ENCODE data around the gene BTBD7. TPM values are rescaled to one million over a fixed set of nuclear protein-coding genes. Genes with fewer than 3 reads are reported as not detected.

BTBD7 gene
- total RNA-seq, 1 donor from 2014 or later, result 28.5 TPM

DNA sequence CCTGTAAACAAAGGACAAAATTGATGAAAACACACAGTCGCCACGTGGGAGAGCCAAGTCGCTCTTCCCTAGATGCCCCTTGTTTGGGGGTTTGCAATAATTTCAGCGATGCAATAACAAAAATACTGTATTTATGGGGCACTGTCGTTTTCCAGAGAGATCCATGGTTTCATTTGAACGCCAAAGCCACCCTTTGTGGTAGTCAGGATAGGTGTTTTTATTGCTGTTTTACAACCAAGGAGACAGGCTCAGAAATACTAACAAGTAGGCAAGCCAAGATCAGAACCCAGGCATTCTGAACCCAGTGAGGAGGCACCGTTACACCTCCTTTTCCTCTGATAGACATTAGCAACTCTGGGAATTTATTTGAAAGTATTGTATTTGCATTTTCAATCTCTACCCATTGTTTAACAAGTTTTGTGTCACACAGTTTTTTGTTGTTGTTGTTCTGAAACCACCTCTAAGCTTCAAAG, 831 bp upstream of the BTBD7 start:
- no peaks in the 10 kb centered on the region for H3K36me3 ChIP-seq
- TF ChIP-seq POLR2AphosphoS5 (IDR thresholded peaks at IDR 0.05; ENCODE audit: insufficient read depth in 1 of 2, low read depth in 1 of 2) (no peak), POLR2A (IDR thresholded peaks at IDR 0.05) (no peak)
- TF ChIP-seq, protein P1, sequence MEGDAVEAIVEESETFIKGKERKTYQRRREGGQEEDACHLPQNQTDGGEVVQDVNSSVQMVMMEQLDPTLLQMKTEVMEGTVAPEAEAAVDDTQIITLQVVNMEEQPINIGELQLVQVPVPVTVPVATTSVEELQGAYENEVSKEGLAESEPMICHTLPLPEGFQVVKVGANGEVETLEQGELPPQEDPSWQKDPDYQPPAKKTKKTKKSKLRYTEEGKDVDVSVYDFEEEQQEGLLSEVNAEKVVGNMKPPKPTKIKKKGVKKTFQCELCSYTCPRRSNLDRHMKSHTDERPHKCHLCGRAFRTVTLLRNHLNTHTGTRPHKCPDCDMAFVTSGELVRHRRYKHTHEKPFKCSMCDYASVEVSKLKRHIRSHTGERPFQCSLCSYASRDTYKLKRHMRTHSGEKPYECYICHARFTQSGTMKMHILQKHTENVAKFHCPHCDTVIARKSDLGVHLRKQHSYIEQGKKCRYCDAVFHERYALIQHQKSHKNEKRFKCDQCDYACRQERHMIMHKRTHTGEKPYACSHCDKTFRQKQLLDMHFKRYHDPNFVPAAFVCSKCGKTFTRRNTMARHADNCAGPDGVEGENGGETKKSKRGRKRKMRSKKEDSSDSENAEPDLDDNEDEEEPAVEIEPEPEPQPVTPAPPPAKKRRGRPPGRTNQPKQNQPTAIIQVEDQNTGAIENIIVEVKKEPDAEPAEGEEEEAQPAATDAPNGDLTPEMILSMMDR (IDR thresholded peaks at IDR 0.05), result no peak
- H3K9me3 ChIP-seq, result no peaks in the 10 kb centered on the region
- H3K27ac ChIP-seq, result peak overlapping the region; percentile 99
- DNase-seq (ENCODE audit: extremely low spot score in 2 of 2), result no peak
- H3K4me3 ChIP-seq, result peak overlapping the region; percentile 66 to 94
- H3K27me3 ChIP-seq, result no peaks in the 10 kb centered on the region
- intact Hi-C loops (cut with DNase I), result no loop called here
- peaks cover 44% of the 10 kb centered on the region for H3K4me1 ChIP-seq

DNA sequence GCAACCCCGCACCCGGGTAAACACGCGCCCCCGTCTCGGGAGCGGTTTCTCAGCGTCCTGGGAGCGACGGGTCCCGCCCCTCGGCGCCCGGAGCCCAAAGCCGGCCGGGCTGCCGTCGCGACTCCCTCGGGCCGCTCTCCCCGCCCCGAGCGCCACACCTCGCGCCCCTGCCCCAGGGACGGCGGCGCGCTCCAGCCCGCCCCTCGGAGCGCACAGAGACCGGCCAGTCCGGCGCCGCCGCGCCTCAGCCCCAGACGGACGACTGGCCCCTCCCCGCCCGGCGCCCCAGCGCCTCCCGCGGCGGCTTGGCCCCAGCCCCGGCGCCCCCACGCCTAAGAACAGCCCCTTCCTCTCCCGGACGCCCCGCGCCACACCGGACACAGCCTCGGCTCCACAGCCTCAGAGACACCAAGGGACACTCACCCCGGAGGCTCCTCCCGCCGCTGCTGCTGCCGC, 411 bp downstream of the BTBD7 start:
- TF ChIP-seq POLR2AphosphoS5 (IDR thresholded peaks at IDR 0.05; ENCODE audit: insufficient read depth in 1 of 2, low read depth in 1 of 2) (no peak), POLR2A (IDR thresholded peaks at IDR 0.05) (no peak)
- TF ChIP-seq, protein P1 (IDR thresholded peaks at IDR 0.05), result no peak
- intact Hi-C loops (cut with DNase I), result no loop called here

DNA sequence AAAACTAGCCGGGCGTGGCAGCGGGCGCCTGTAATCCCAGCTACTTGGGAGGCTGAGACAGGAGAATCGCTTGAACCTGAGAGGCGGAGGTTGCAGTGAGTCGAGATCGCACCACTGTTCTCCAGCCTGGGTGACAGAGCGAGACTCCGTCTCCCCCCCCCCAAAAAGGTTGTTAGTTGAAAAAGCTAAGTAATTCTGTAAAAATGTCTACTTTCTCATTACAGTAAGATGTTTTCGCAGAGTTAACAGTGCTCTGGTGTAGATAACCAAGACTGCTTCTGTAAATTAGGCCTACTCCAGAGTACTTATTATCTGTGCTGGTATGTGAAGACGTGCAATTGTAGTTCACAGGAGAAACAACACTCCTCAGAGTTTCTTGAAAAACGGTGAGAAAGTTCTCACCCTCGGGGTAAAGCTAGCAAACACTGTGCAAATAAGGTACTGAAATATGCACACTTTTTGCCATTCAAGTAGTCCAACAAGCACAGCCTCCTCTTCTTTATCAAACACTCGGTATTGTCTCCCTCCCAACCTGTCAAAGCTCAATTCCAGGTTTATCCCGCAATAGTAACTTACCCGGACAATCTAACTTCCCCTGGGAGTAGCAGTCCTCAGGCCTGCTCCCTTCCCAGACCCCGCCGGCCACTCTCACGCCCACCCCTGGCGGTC, 974 bp downstream of the BTBD7 start:
- Histone ChIP-seq H3K4me3 (peak overlapping the region; percentile 66 to 94), H3K9me3 (no peaks in the 10 kb centered on the region), H3K4me1 (peaks cover 46% of the 10 kb centered on the region), H3K36me3 (no peaks in the 10 kb centered on the region), H3K27ac (peak overlapping the region; percentile 99), H3K27me3 (no peaks in the 10 kb centered on the region)
- intact Hi-C loops (cut with DNase I), result no loop called here
- no peak for TF ChIP-seq POLR2A (IDR thresholded peaks at IDR 0.05)
- TF ChIP-seq, protein P1 (IDR thresholded peaks at IDR 0.05), result no peak
- TF ChIP-seq POLR2AphosphoS5 (IDR thresholded peaks at IDR 0.05; ENCODE audit: insufficient read depth in 1 of 2, low read depth in 1 of 2), result no peak
- DNase-seq (ENCODE audit: extremely low spot score in 2 of 2), result no peak

More for the DNA sequence above, 411 bp downstream of the BTBD7 start:
- H3K36me3 ChIP-seq, result no peaks in the 10 kb centered on the region
- H3K27ac ChIP-seq, result peak overlapping the region; percentile 99
- peak overlapping the region; percentile 66 to 94 for H3K4me3 ChIP-seq
- H3K27me3 ChIP-seq, result no peaks in the 10 kb centered on the region
- DNase-seq (ENCODE audit: extremely low spot score in 2 of 2), result no peak
- peaks cover 46% of the 10 kb centered on the region for H3K4me1 ChIP-seq
- no peaks in the 10 kb centered on the region for H3K9me3 ChIP-seq

DNA sequence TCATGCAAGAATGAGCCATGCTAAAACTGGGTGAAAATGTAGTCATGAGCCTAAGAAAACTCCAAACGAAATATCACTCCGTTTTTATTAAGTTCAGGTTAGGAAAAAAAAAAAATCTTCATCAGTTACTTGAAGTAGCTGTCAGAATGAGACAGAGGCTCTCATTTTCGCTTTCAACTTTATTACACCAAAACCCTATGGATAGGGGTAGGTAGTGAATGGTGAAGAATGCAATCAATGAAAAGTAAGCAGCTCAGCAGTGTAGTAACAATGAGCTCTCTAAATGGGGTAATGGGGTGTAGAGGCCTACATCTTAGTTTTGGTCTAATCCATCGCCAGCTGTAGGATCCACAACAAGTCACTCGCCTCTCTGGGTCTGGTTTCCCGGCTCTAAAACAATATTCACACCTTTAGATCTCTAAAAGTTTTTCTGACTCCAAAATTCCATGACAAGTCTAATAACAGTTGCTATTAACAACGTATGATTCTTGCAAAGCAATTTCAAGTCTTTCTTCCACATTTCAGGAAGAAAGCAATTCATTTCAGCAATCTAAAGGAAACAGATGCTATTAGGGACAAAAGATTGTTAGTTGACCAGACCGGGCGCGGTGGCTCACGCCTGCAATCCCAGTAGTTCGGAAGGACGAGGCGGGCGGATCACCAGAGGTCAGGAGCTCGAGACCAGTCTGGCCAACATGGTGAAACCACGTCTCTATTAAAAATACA, 1.7 kb downstream of the BTBD7 start:
- Histone ChIP-seq H3K27ac (peak overlapping the region; percentile 99), H3K4me3 (peak overlapping the region; percentile 66 to 94), H3K27me3 (no peaks in the 10 kb centered on the region), H3K9me3 (no peaks in the 10 kb centered on the region), H3K36me3 (no peaks in the 10 kb centered on the region), H3K4me1 (peaks cover 46% of the 10 kb centered on the region)
- DNase-seq (ENCODE audit: extremely low spot score in 2 of 2), result no peak
- TF ChIP-seq POLR2A (IDR thresholded peaks at IDR 0.05) (no peak), POLR2AphosphoS5 (IDR thresholded peaks at IDR 0.05; ENCODE audit: insufficient read depth in 1 of 2, low read depth in 1 of 2) (no peak)
- TF ChIP-seq, protein P1 (IDR thresholded peaks at IDR 0.05), result no peak
- intact Hi-C loops (cut with DNase I), result no loop called here

Measured in vagina (tissue), 2 donors.